Common myeloid progenitor, CD34-positive (primary cell): ENCODE results near the gene MYOZ1.

Experiments used
- CTCF ChIA-PET: fragments of 350-600 bp; sonication (Branson Sonifier 250); formaldehyde crosslinking; loops from one replicate; lab custom pipeline; 2021; ENCODE audit warnings: antibody characterized with exemption; lab: Charles Lee
- POLR2A ChIA-PET: fragments of 350-600 bp; sonication (Branson Sonifier 250); formaldehyde crosslinking; loops from one replicate; lab custom pipeline; 2021; ENCODE audit warnings: antibody characterized with exemption; lab: Charles Lee
- DNase-seq, 3 donors: peaks; one replicate each; pipeline versions ENCODE4 v3.0.0 to v3.0.0-alpha.2; 2013
- H3K27ac ChIP-seq, 2 experiments: 1 replicate in 1 of 2; 2 replicates in 1 of 2; pipeline ENCODE4 v1.7.0; 2013; ENCODE audit warnings: inconsistent platforms in 2 of 2, low read length in 2 of 2, mild to moderate bottlenecking in 2 of 2, low read depth in 1 of 2, moderate library complexity in 1 of 2; ENCODE audit not compliant: severe bottlenecking in 2 of 2, insufficient read depth in 1 of 2, poor library complexity in 1 of 2
- H3K27me3 ChIP-seq, 5 experiments: replicated peaks in 2 of 5; 1 replicate in 3 of 5; 2 replicates in 2 of 5; pipeline versions ENCODE4 v1.6.1 to v1.7.0; 2013; ENCODE audit warnings: low read length in 4 of 5, mild to moderate bottlenecking in 2 of 5, moderate library complexity in 2 of 5, inconsistent platforms in 1 of 5; ENCODE audit not compliant: insufficient read depth in 5 of 5, control insufficient read depth in 4 of 5
- H3K36me3 ChIP-seq, 4 experiments: 1 replicate in 2 of 4; 2 replicates in 2 of 4; pipeline versions ENCODE4 v1.6.1 to v1.7.0; 2013; ENCODE audit warnings: low read length in 3 of 4, control low read depth in 1 of 4, mild to moderate bottlenecking in 1 of 4; ENCODE audit not compliant: control insufficient read depth in 4 of 4, insufficient read depth in 4 of 4
- H3K4me1 ChIP-seq, 4 experiments: 1 replicate in 3 of 4; 2 replicates in 1 of 4; pipeline versions ENCODE4 v1.6.1 to v1.7.1; 2013; ENCODE audit warnings: low read length in 3 of 4, mild to moderate bottlenecking in 3 of 4, control low read depth in 1 of 4, inconsistent platforms in 1 of 4, moderate library complexity in 1 of 4; ENCODE audit not compliant: control insufficient read depth in 4 of 4, insufficient read depth in 4 of 4; ENCODE audit errors: control extremely low read depth in 1 of 4
- H3K4me3 ChIP-seq, 7 experiments: 1 replicate in 4 of 7; 2 replicates in 3 of 7; pipeline versions ENCODE4 v1.5.1 to v1.7.0; 2013; ENCODE audit warnings: mild to moderate bottlenecking in 7 of 7, low read length in 6 of 7, moderate library complexity in 6 of 7, inconsistent platforms in 2 of 7, low read depth in 2 of 7, control low read depth in 1 of 7; ENCODE audit not compliant: insufficient read depth in 4 of 7, control insufficient read depth in 1 of 7; ENCODE audit errors: extremely low read depth in 1 of 7
- H3K9me3 ChIP-seq, 5 experiments: 1 replicate in 4 of 5; 2 replicates in 1 of 5; pipeline versions ENCODE4 v1.6.1 to v1.7.1; 2013; ENCODE audit warnings: low read length in 4 of 5, mild to moderate bottlenecking in 2 of 5, inconsistent platforms in 1 of 5, low read depth in 1 of 5, moderate library complexity in 1 of 5; ENCODE audit not compliant: control insufficient read depth in 4 of 5, insufficient read depth in 2 of 5; ENCODE audit errors: control extremely low read depth in 1 of 5
- WGBS: methylation state at CpG from one replicate; pipeline ENCODE4 v1.1.5; 2013; ENCODE audit not compliant: insufficient coverage; 5-methylcytosine and 5-hydroxymethylcytosine counted together

The MYOZ1 gene

DNA sequence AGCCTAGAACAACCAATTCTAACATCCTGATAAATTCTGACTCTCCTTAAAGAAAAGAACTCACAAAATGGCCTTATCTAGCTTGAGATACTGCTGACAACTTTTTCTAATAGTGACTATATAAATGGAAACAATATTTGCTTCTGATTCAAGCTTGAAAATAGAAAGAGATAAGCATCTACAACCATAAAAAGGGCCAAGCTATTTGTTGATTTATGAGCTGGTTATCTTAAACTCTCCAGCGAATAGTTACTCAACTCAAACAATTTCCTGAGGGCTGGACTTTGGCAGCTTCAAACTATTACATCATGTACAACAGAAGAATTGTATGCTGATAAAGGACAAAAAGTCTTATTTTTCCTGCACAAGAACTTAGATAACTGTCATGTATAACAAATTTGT lies 54.7 kb downstream of the MYOZ1 start:
- Histone ChIP-seq H3K27me3 (no peaks in the 10 kb centered on the region), H3K4me1 (peaks cover 7 to 52% (median 29%) of the 10 kb centered on the region in 4 experiments), H3K9me3 (no peaks in the 10 kb centered on the region), H3K4me3 (peak overlapping the region in 5 of 7 experiments; percentile 7 to 60 (median 29)), H3K36me3 (no peaks in the 10 kb centered on the region), H3K27ac (peak overlapping the region in 1 of 2 experiments; percentile 76)
- POLR2A ChIA-PET, result no interaction called here
- WGBS, result no CpG with 5 or more reads among the region's 1 CpG
- peak; percentile 63 to 84 (median 74) for DNase-seq
- CTCF ChIA-PET, result interaction anchor here (1.2 to 1.9 kb wide), 3 partner anchors 11 to 59 kb away, joined by 3 to 4 read pairs (median 3); no protein-coding TSS in a partner anchor

DNA sequence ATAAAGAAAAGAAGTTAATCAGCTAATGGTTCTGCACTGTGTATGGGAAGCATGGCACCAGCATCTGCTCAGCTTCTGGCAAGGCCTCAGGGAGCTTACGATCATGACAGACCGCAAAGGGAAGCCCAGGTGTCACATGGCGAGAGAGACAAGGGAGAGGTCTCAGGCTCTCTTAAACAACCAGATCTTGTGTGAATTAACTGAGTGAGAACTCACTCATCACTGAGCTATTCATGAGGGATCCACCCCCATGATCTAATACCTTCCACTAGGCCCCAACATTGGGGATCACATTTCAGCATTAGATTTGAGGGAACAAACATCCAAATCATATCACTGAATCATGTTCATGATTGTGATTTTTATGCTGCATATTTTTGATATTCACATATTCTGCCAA lies 55.9 kb downstream of the MYOZ1 start:
- no peak overlapping the region for H3K4me3 ChIP-seq
- H3K4me1 ChIP-seq, result peaks cover 7 to 40% (median 20%) of the 10 kb centered on the region in 4 experiments
- ChIA-PET POLR2A (no interaction called here), CTCF (no interaction called here)
- H3K27ac ChIP-seq, result no peak overlapping the region
- WGBS, result 93% methylated on average over 2 of the region's 3 CpGs
- H3K36me3 ChIP-seq, result no peaks in the 10 kb centered on the region
- no peak for DNase-seq
- no peaks in the 10 kb centered on the region for H3K27me3 ChIP-seq
- no peaks in the 10 kb centered on the region for H3K9me3 ChIP-seq

GRCh38 chr10:73584737-73585136 lies 56.5 kb downstream of the MYOZ1 start:
- Histone ChIP-seq H3K4me3 (no peak overlapping the region), H3K27ac (no peak overlapping the region), H3K9me3 (no peaks in the 10 kb centered on the region), H3K27me3 (no peaks in the 10 kb centered on the region), H3K36me3 (no peaks in the 10 kb centered on the region), H3K4me1 (peaks cover 7 to 34% (median 14%) of the 10 kb centered on the region in 4 experiments)
- DNase-seq, result peak in 2 of 3 donors; percentile 64 to 74
- ChIA-PET CTCF (no interaction called here), POLR2A (interaction anchor here (0.6 kb wide), 1 partner anchor 7 kb away, joined by 4 read pairs; no protein-coding TSS in a partner anchor)
- no CpG with 5 or more reads among the region's 2 CpGs for WGBS

DNA sequence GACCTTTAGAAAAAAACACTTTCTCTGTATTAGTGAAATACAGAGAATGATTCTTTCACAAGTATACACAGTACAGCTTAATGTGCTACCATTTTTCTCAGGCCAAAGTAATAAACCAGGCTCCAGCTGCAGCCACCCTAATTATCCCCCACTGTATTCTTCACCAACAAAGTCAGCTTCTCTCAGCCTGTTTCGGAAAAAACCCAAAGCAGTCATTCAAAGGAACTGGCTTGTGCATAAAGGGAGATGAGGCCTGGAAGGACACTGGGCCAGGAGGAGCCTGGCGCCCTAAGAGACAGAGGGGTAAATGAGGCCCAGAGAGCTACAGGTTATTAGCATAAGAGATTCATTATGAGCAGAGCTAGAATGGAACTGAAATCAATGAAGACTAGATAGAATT lies 59.4 kb downstream of the MYOZ1 start:
- Histone ChIP-seq H3K9me3 (no peaks in the 10 kb centered on the region), H3K27ac (no peak overlapping the region), H3K4me3 (no peak overlapping the region), H3K4me1 (peaks cover 7 to 16% (median 9%) of the 10 kb centered on the region in 4 experiments), H3K36me3 (no peaks in the 10 kb centered on the region), H3K27me3 (no peaks in the 10 kb centered on the region)
- no peak for DNase-seq
- 94% methylated on average over 2 of the region's 2 CpGs for WGBS
- CTCF ChIA-PET, result interaction anchor here (0.6 to 1.3 kb wide), 5 partner anchors 9 to 53 kb away, joined by 3 to 7 read pairs (median 3); partner anchors contain the start of gene USP54
- POLR2A ChIA-PET, result no interaction called here
